NT2/D1 (cell line): ENCODE results near the gene ARID1B.

Source experiments
- YY1 ChIP-seq: IDR thresholded peaks from 2 replicates; pipeline ENCODE4 v1.6.1; 2011; ENCODE audit not compliant: insufficient read length, insufficient read depth
- ZNF274 ChIP-seq: IDR thresholded peaks from 2 replicates; pipeline ENCODE4 v1.6.1; 2011; ENCODE audit warnings: mild to moderate bottlenecking, low read depth, low read length

DNA sequence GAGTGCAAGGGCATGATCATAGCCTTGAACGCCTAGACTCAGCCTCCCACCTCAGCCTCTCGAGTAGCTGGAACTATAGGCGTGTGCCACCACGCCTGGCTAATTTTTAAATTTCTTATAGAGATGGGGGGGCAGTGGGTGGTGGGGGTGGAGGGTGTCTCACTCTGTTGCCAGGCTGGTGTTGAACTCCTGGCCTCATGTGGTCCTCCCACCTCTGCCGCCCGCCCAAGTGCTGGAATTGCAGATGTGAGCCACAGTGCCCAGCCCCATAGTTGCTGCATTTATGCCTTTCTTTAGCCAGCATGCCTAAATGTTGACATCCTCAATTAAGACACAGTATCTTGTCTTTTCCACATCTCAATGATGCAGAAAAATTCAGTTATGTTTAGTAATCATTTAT is 171.1 kb downstream of the ARID1B start:
- TF ChIP-seq ZNF274 (no peak), YY1 (no peak)
